GM10266 (cell line): ENCODE results near the gene DPH7.

Source experiments
- DNase-seq: peaks from one replicate; pipeline ENCODE4 v3.0.0; 2012; ENCODE audit errors: extremely low spot score
- CTCF ChIP-seq: IDR thresholded peaks from 2 replicates; pipeline ENCODE4 v1.5.1; 2012; ENCODE audit warnings: mild to moderate bottlenecking, low read depth; ENCODE audit not compliant: control insufficient read depth, insufficient read depth; ENCODE audit errors: missing control alignments

Gene DPH7

GRCh38 chr9:137530331-137530730, 48.4 kb downstream of the DPH7 start:
- no peak for TF ChIP-seq CTCF
- no peak for DNase-seq

GRCh38 chr9:137524981-137525317, 53.8 kb downstream of the DPH7 start:
- no peak for TF ChIP-seq CTCF
- no peak for DNase-seq

GRCh38 chr9:137524161-137524980, 54.4 kb downstream of the DPH7 start:
- no peak for TF ChIP-seq CTCF
- no peak for DNase-seq

GRCh38 chr9:137522746-137523455, 55.8 kb downstream of the DPH7 start:
- TF ChIP-seq CTCF: no peak
- no peak for DNase-seq

- DNase-seq: no peak
- TF ChIP-seq CTCF: no peak
Observed at GRCh38 chr9:137521405-137521985, 57.2 kb downstream of the DPH7 start.

GRCh38 chr9:137520614-137521404, 57.9 kb downstream of the DPH7 start:
- no peak for DNase-seq
- TF ChIP-seq CTCF: no peak
